ENCODE results near the gene TEX29.

DNA sequence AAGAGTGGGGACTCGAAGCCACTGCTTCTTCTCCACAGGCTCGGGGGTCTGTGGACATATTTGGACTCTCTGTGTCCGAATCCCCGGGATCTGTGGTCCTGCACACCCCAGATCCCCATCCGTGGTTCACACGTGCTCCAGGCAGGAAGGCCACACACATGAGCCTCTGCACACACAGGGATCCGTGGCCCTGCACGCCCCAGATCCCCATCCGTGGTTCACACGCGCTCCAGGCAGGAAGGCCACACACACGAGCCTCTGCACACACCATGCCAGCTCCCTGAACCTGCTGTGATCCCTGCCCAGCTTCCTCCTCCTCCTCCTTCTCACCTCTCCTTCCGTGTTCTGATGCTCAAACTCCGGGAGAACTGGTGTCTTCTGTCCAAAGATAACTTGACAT lies 3.1 kb downstream of the TEX29 start:
- TF ChIP-seq, protein P1, sequence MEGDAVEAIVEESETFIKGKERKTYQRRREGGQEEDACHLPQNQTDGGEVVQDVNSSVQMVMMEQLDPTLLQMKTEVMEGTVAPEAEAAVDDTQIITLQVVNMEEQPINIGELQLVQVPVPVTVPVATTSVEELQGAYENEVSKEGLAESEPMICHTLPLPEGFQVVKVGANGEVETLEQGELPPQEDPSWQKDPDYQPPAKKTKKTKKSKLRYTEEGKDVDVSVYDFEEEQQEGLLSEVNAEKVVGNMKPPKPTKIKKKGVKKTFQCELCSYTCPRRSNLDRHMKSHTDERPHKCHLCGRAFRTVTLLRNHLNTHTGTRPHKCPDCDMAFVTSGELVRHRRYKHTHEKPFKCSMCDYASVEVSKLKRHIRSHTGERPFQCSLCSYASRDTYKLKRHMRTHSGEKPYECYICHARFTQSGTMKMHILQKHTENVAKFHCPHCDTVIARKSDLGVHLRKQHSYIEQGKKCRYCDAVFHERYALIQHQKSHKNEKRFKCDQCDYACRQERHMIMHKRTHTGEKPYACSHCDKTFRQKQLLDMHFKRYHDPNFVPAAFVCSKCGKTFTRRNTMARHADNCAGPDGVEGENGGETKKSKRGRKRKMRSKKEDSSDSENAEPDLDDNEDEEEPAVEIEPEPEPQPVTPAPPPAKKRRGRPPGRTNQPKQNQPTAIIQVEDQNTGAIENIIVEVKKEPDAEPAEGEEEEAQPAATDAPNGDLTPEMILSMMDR (IDR thresholded peaks at IDR 0.05; ENCODE audit: low read length), result no peak
- TF ChIP-seq EZH2 (IDR thresholded peaks at IDR 0.05; ENCODE audit: borderline replicate concordance, low read length), result no peak

Data from OCI-LY1 (cell line).